GM12874 (cell line): ENCODE data around the gene NCKAP5.

ENCODE experiments used
- CTCF ChIP-seq: IDR thresholded peaks from 2 replicates; pipeline ENCODE4 v1.5.1; 2011; ENCODE audit warnings: low read depth, mild to moderate bottlenecking, control low read depth, low read length, moderate library complexity; ENCODE audit not compliant: insufficient read depth

NCKAP5 gene

GRCh38 chr2:132975193-132976105 lies 592.8 kb downstream of the NCKAP5 start:
- no peak for TF ChIP-seq CTCF

- no peak for TF ChIP-seq CTCF
These were observed 593.7 kb downstream of the NCKAP5 start for GRCh38 chr2:132974467-132975095.

GRCh38 chr2:132971310-132972061 lies 596.8 kb downstream of the NCKAP5 start:
- no peak for TF ChIP-seq CTCF

- TF ChIP-seq CTCF: no peak
These were observed 598.8 kb downstream of the NCKAP5 start for GRCh38 chr2:132969371-132969985.

- no peak for TF ChIP-seq CTCF
These were observed 602.8 kb downstream of the NCKAP5 start for GRCh38 chr2:132965460-132965859.

- no peak for TF ChIP-seq CTCF
These were observed 605.1 kb downstream of the NCKAP5 start for GRCh38 chr2:132963161-132963560.

GRCh38 chr2:132958887-132959286 lies 609.4 kb downstream of the NCKAP5 start:
- no peak for TF ChIP-seq CTCF
